ENCODE results near the gene WHRN.

Gene WHRN

GRCh38 chr9:114448706-114449105 lies 56.6 kb downstream of the WHRN start:
- Histone ChIP-seq H3K4me1 (ENCODE audit: control insufficient read depth, insufficient read depth, low read length, unreplicated experiment) (peaks cover 31% of the 10 kb centered on the region), H3K79me2 (ENCODE audit: control insufficient read depth, insufficient read depth, low read length, unreplicated experiment) (no peaks in the 10 kb centered on the region), H3K36me3 (ENCODE audit: insufficient read depth, low read length) (no peaks in the 10 kb centered on the region), H3K4me3 (ENCODE audit: low read depth, low read length) (no peak overlapping the region), H2AFZ (ENCODE audit: low read length, unreplicated experiment) (no peak overlapping the region), H3K27ac (ENCODE audit: low read depth, low read length) (no peak overlapping the region), H3K27me3 (ENCODE audit: insufficient read depth, low read length) (no peaks in the 10 kb centered on the region)

GRCh38 chr9:114446672-114447450 lies 58.4 kb downstream of the WHRN start:
- H3K27me3 ChIP-seq (ENCODE audit: insufficient read depth, low read length), result no peaks in the 10 kb centered on the region
- no peaks in the 10 kb centered on the region for H3K36me3 ChIP-seq (ENCODE audit: insufficient read depth, low read length)
- H3K79me2 ChIP-seq (ENCODE audit: control insufficient read depth, insufficient read depth, low read length, unreplicated experiment), result no peaks in the 10 kb centered on the region
- H3K4me3 ChIP-seq (ENCODE audit: low read depth, low read length), result peak overlapping the region; percentile 54; the same call in 1 of the 2 replicates
- peak overlapping the region; percentile 67 for H3K27ac ChIP-seq (ENCODE audit: low read depth, low read length)
- no peak overlapping the region for H2AFZ ChIP-seq (ENCODE audit: low read length, unreplicated experiment)
- H3K4me1 ChIP-seq (ENCODE audit: control insufficient read depth, insufficient read depth, low read length, unreplicated experiment), result peaks cover 31% of the 10 kb centered on the region

GRCh38 chr9:114446036-114446435 lies 59.2 kb downstream of the WHRN start:
- Histone ChIP-seq H3K4me1 (ENCODE audit: control insufficient read depth, insufficient read depth, low read length, unreplicated experiment) (peaks cover 31% of the 10 kb centered on the region), H3K27me3 (ENCODE audit: insufficient read depth, low read length) (no peaks in the 10 kb centered on the region), H2AFZ (ENCODE audit: low read length, unreplicated experiment) (peak overlapping the region; percentile 74), H3K27ac (ENCODE audit: low read depth, low read length) (peak overlapping the region; percentile 67), H3K4me3 (ENCODE audit: low read depth, low read length) (peak overlapping the region; percentile 54; the same call in 1 of the 2 replicates), H3K79me2 (ENCODE audit: control insufficient read depth, insufficient read depth, low read length, unreplicated experiment) (no peaks in the 10 kb centered on the region), H3K36me3 (ENCODE audit: insufficient read depth, low read length) (no peaks in the 10 kb centered on the region)

GRCh38 chr9:114445616-114446015 lies 59.7 kb downstream of the WHRN start:
- H3K27me3 ChIP-seq (ENCODE audit: insufficient read depth, low read length), result no peaks in the 10 kb centered on the region
- peak overlapping the region; percentile 54; the same call in 1 of the 2 replicates for H3K4me3 ChIP-seq (ENCODE audit: low read depth, low read length)
- peak overlapping the region; percentile 74 for H2AFZ ChIP-seq (ENCODE audit: low read length, unreplicated experiment)
- peaks cover 31% of the 10 kb centered on the region for H3K4me1 ChIP-seq (ENCODE audit: control insufficient read depth, insufficient read depth, low read length, unreplicated experiment)
- no peaks in the 10 kb centered on the region for H3K36me3 ChIP-seq (ENCODE audit: insufficient read depth, low read length)
- H3K79me2 ChIP-seq (ENCODE audit: control insufficient read depth, insufficient read depth, low read length, unreplicated experiment), result no peaks in the 10 kb centered on the region
- H3K27ac ChIP-seq (ENCODE audit: low read depth, low read length), result peak overlapping the region; percentile 67

- Histone ChIP-seq H3K4me3 (ENCODE audit: low read depth, low read length) (no peak overlapping the region), H3K4me1 (ENCODE audit: control insufficient read depth, insufficient read depth, low read length, unreplicated experiment) (peaks cover 17% of the 10 kb centered on the region), H3K79me2 (ENCODE audit: control insufficient read depth, insufficient read depth, low read length, unreplicated experiment) (no peaks in the 10 kb centered on the region), H3K36me3 (ENCODE audit: insufficient read depth, low read length) (no peaks in the 10 kb centered on the region), H2AFZ (ENCODE audit: low read length, unreplicated experiment) (no peak overlapping the region), H3K27ac (ENCODE audit: low read depth, low read length) (no peak overlapping the region), H3K27me3 (ENCODE audit: insufficient read depth, low read length) (no peaks in the 10 kb centered on the region)
Measured at GRCh38 chr9:114442022-114442421, 63.3 kb downstream of the WHRN start.

- Histone ChIP-seq H2AFZ (ENCODE audit: low read length, unreplicated experiment) (no peak overlapping the region), H3K27ac (ENCODE audit: low read depth, low read length) (no peak overlapping the region), H3K27me3 (ENCODE audit: insufficient read depth, low read length) (no peaks in the 10 kb centered on the region), H3K4me1 (ENCODE audit: control insufficient read depth, insufficient read depth, low read length, unreplicated experiment) (no peaks in the 10 kb centered on the region), H3K4me3 (ENCODE audit: low read depth, low read length) (no peak overlapping the region), H3K79me2 (ENCODE audit: control insufficient read depth, insufficient read depth, low read length, unreplicated experiment) (no peaks in the 10 kb centered on the region), H3K36me3 (ENCODE audit: insufficient read depth, low read length) (no peaks in the 10 kb centered on the region)
Measured at GRCh38 chr9:114437401-114437893, 67.8 kb downstream of the WHRN start.

- no peaks in the 10 kb centered on the region for H3K79me2 ChIP-seq (ENCODE audit: control insufficient read depth, insufficient read depth, low read length, unreplicated experiment)
- H2AFZ ChIP-seq (ENCODE audit: low read length, unreplicated experiment), result no peak overlapping the region
- H3K27me3 ChIP-seq (ENCODE audit: insufficient read depth, low read length), result peaks cover 15% of the 10 kb centered on the region; the same call in 1 of the 2 replicates
- no peak overlapping the region for H3K4me3 ChIP-seq (ENCODE audit: low read depth, low read length)
- H3K36me3 ChIP-seq (ENCODE audit: insufficient read depth, low read length), result no peaks in the 10 kb centered on the region
- no peak overlapping the region for H3K27ac ChIP-seq (ENCODE audit: low read depth, low read length)
- H3K4me1 ChIP-seq (ENCODE audit: control insufficient read depth, insufficient read depth, low read length, unreplicated experiment), result no peaks in the 10 kb centered on the region
Measured at GRCh38 chr9:114434878-114435311, 70.4 kb downstream of the WHRN start.

GRCh38 chr9:114433720-114434255 lies 71.5 kb downstream of the WHRN start:
- H3K4me1 ChIP-seq (ENCODE audit: control insufficient read depth, insufficient read depth, low read length, unreplicated experiment), result no peaks in the 10 kb centered on the region
- H3K79me2 ChIP-seq (ENCODE audit: control insufficient read depth, insufficient read depth, low read length, unreplicated experiment), result no peaks in the 10 kb centered on the region
- H2AFZ ChIP-seq (ENCODE audit: low read length, unreplicated experiment), result no peak overlapping the region
- H3K36me3 ChIP-seq (ENCODE audit: insufficient read depth, low read length), result no peaks in the 10 kb centered on the region
- no peak overlapping the region for H3K27ac ChIP-seq (ENCODE audit: low read depth, low read length)
- H3K4me3 ChIP-seq (ENCODE audit: low read depth, low read length), result no peak overlapping the region
- H3K27me3 ChIP-seq (ENCODE audit: insufficient read depth, low read length), result peaks cover 15% of the 10 kb centered on the region; the same call in 1 of the 2 replicates

- Histone ChIP-seq H3K27me3 (ENCODE audit: insufficient read depth, low read length) (peaks cover 15% of the 10 kb centered on the region; the same call in 1 of the 2 replicates), H3K79me2 (ENCODE audit: control insufficient read depth, insufficient read depth, low read length, unreplicated experiment) (no peaks in the 10 kb centered on the region), H3K4me3 (ENCODE audit: low read depth, low read length) (no peak overlapping the region), H3K36me3 (ENCODE audit: insufficient read depth, low read length) (no peaks in the 10 kb centered on the region), H3K27ac (ENCODE audit: low read depth, low read length) (no peak overlapping the region), H3K4me1 (ENCODE audit: control insufficient read depth, insufficient read depth, low read length, unreplicated experiment) (no peaks in the 10 kb centered on the region), H2AFZ (ENCODE audit: low read length, unreplicated experiment) (no peak overlapping the region)
Measured at GRCh38 chr9:114433086-114433485, 72.2 kb downstream of the WHRN start.

GRCh38 chr9:114432323-114433067 lies 72.8 kb downstream of the WHRN start:
- Histone ChIP-seq H3K27me3 (ENCODE audit: insufficient read depth, low read length) (peaks cover 15% of the 10 kb centered on the region; the same call in 1 of the 2 replicates), H3K27ac (ENCODE audit: low read depth, low read length) (no peak overlapping the region), H3K4me1 (ENCODE audit: control insufficient read depth, insufficient read depth, low read length, unreplicated experiment) (no peaks in the 10 kb centered on the region), H2AFZ (ENCODE audit: low read length, unreplicated experiment) (no peak overlapping the region), H3K36me3 (ENCODE audit: insufficient read depth, low read length) (no peaks in the 10 kb centered on the region), H3K79me2 (ENCODE audit: control insufficient read depth, insufficient read depth, low read length, unreplicated experiment) (no peaks in the 10 kb centered on the region), H3K4me3 (ENCODE audit: low read depth, low read length) (no peak overlapping the region)

Data from ACC112 (cell line).